Right lung (tissue), 10 donors: ENCODE data around the gene TXNL4B. TPM values are rescaled to one million over a fixed set of nuclear protein-coding genes. Genes with fewer than 3 reads are reported as not detected.

ENCODE experiments used
- DNase-seq, 2 donors: peaks; one replicate each; pipeline ENCODE4 v3.0.0-alpha.2; 2013
- long read RNA-seq, 8 donors: transcript quantifications; one replicate each; lab custom pipeline, GENCODE V29; 2026
- polyA plus RNA-seq, 5 donors: library from polyadenylated mRNA; unstranded; fragments of 120-200 nt; gene quantifications; one replicate each; pipeline versions ENCODE4 v1.2.1 to v1.2.3, GENCODE V29; 2013; ENCODE audit warnings: inconsistent platforms in 1 of 5, low replicate concordance in 1 of 5; ENCODE audit not compliant: insufficient read length in 5 of 5, insufficient read depth in 1 of 5

Gene TXNL4B
- 10 to 100 TPM; 14.0 to 22.7 (median 22.2) TPM for polyA plus RNA-seq
- long read RNA-seq, donor 1, transcript TXNL4B-201 (4 exons, 2,556 nt) = major isoform, 5 of 5 reads
- long read RNA-seq, donor 1, partial matches to known transcripts = 0 of 5 reads
- long read RNA-seq, donor 1, other reads (novel, unspliced or antisense) = 0 of 5 reads
- long read RNA-seq, donor 2, partial matches to known transcripts = 0 of 4 reads
- long read RNA-seq, donor 2, other reads (novel, unspliced or antisense) = 0 of 4 reads
- long read RNA-seq, donor 3, partial matches to known transcripts = 41 of 44 reads
- long read RNA-seq, donor 3, other reads (novel, unspliced or antisense) = 0 of 44 reads
- long read RNA-seq, donor 4, partial matches to known transcripts = 19 of 21 reads
- long read RNA-seq, donor 4, other reads (novel, unspliced or antisense) = 0 of 21 reads
- long read RNA-seq, donor 5, transcript TXNL4B-201 (4 exons, 2,556 nt) = major isoform, 7 of 8 reads
- long read RNA-seq, donor 5, partial matches to known transcripts = 0 of 8 reads
- long read RNA-seq, donor 5, other reads (novel, unspliced or antisense) = 0 of 8 reads
- long read RNA-seq, donor 6, transcript TXNL4B-201 (4 exons, 2,556 nt) = major isoform, 5 of 89 reads
- long read RNA-seq, donor 6, partial matches to known transcripts = 84 of 89 reads
- long read RNA-seq, donor 6, other reads (novel, unspliced or antisense) = 0 of 89 reads
- long read RNA-seq, donor 7, partial matches to known transcripts = 0 of 3 reads
- long read RNA-seq, donor 7, other reads (novel, unspliced or antisense) = 0 of 3 reads
- long read RNA-seq, donor 8, partial matches to known transcripts = 0 of 1 reads
- long read RNA-seq, donor 8, other reads (novel, unspliced or antisense) = 0 of 1 reads

DNA sequence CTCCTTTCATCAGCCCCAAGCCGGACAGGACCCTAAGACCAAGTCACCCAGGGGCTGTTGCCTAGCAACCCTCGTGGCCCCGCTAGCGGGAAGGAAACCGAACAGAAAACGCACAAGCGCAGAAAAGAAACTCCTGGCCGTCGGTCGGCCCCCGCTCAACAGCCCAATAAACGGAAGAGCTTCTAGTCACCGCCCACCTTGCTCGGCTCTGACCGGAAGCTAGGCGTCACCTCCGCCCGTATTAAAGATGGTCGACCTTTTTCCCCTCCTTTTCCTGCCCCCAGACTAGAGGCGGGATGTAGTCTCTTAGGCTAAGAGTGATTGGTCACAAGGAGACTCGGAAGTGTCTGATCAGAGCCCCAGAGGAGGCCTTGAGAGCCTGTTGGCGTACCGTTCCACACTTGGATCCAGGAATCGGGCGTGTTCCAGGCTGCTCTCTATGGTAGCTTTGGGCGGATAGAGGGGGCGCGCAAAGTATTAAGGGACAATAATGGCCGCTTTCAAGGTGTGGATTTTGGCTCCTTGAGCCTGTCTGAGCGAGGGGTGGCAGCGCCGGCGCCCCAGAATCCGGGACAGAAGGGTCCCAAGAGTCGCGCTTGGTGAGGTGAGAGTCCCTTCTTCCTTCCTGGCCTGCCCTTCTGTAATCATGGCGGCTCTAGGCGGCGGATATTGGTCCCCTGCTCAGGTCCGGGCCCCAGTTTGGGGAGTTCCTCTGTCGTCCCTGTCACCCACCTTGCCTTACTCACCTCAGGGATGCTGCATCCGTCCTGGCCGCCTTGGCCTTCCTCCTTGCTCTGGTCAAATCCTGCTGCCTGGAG is at the start of gene TXNL4B, which contains the start of gene DHX38:
Gene TXNL4B (minus strand): TSS at position 173 of the 818 bp plus-strand sequence. CDS start 2,871 bp downstream, outside the sequence.
Gene DHX38 (plus strand): TSS at position 400 of the 818 bp plus-strand sequence. CDS start 2,311 bp downstream, outside the sequence.
- peak; percentile 97 to 99 for DNase-seq

GRCh38 chr16:72142476-72142875 is 49.1 kb upstream of the TXNL4B start:
- DNase-seq = no peak

DNA sequence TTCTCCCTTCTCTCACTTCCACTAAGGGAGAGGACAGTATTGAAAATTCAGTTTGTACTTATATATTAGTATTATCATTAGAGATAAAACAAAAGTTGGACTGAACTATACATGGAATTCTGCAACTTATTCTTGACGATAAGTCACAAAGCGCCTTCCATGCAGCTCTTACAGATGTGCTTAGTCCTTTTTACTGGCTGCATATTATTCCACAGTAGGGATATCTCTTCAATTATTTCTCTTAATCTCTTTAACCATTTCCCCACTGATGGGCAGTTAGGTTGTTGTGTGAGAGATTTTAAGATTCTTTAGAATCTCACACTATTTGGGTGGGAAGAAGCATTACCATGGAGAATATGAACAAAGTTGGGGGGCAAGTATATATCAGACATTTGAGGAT is 46.5 kb upstream of the TXNL4B start:
- DNase-seq = no peak

- no peak for DNase-seq
These were observed 44.7 kb upstream of the TXNL4B start for GRCh38 chr16:72138064-72138572.

GRCh38 chr16:72137380-72138063 is 44.1 kb upstream of the TXNL4B start:
- no peak for DNase-seq

- DNase-seq = no peak
These were observed 41.1 kb upstream of the TXNL4B start for GRCh38 chr16:72134507-72134906.

DNA sequence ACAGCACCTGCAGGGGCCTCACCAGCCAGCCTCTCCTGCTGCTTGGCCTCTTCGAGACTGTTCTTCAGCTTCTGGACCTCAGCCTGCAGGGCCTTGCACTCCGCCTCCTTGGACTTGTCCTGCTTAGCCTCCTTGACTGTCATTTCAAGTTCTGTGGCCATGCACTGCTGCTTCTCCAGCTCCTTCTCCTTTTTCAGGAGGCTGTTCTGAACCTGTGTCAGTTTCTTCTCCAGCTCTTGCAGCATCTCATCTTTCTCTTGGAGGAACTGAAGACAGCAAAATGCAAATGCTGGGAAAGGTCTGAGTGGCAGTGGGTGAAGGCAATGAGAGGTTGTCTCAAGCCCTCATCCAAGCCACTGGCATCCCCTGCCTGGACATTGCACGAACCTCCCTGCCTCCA is 39.3 kb upstream of the TXNL4B start:
- no peak for DNase-seq

DNA sequence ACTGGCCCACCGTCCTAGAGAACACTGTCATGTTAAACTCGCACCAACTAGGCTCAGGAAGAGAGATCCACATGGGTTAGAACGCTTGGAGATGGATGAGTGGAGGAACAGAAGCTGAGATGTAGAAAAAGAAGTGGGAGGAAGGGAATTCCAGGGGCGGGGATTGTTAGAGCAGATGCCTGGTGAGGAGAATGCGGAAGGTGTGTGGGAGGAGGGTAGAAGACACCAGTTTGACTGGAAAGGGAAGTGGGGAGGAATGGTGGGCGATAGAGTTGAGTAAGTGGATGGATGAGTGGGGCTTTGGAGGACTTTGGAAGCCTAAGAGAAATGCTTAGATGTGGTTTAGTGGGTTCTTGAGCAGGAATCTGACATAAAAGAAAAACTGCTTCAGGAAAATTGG is 37.6 kb upstream of the TXNL4B start:
- no peak for DNase-seq

DNA sequence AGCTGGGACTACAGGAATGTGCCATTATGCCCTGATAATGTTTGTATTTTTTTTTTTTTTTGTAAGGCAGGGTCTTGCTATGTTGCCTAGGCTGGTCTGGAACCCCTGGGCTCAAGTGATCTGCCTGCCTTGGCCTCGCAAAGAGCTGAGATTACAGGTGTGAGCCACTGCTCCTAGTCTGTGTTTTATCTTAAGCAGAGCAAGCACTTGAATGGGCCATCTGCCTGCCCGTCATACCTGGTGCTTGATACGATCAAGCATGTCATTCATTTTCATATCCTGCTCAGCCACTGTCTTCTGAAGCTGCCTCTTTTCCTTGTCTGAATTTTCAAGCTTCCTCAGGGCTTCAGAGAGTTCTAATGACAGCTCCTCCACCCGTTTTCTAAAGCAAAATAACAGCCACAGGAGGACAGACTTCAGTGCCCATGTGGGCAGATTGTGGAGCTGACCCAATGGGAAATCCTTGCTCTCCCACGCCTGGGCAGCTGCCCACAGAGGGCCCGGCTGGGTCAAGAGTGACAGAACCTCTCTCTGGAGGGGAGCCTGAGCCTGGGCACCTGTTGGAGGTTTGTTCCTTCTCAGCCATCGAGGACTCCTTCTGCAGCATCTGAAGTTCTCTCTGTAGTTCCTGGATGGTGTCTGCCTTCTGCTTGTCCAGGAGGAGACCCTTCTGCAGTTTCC is 36.7 kb upstream of the TXNL4B start:
- no peak for DNase-seq

DNA sequence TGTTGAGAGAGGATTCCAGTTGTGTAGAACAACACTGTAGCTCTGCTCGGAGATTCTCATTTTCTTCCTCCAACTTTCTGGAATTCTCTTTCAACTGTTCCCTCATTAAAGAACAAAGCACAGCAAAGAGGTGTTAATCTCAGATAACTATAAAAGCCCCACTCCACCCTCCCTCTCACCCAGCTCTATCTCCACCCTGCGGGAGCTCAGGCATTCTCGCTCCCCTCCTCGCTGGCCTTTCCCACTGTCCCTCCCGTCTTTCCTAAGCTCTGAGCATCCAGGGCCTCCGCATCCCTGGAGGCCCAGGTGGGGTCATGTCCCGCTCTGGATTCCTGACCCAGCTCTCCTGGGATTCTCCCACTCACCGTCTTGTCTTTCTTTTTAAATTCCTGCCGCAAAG is 35.3 kb upstream of the TXNL4B start:
- DNase-seq = no peak

GRCh38 chr16:72126429-72126765 is 33.0 kb upstream of the TXNL4B start:
- no peak for DNase-seq

DNA sequence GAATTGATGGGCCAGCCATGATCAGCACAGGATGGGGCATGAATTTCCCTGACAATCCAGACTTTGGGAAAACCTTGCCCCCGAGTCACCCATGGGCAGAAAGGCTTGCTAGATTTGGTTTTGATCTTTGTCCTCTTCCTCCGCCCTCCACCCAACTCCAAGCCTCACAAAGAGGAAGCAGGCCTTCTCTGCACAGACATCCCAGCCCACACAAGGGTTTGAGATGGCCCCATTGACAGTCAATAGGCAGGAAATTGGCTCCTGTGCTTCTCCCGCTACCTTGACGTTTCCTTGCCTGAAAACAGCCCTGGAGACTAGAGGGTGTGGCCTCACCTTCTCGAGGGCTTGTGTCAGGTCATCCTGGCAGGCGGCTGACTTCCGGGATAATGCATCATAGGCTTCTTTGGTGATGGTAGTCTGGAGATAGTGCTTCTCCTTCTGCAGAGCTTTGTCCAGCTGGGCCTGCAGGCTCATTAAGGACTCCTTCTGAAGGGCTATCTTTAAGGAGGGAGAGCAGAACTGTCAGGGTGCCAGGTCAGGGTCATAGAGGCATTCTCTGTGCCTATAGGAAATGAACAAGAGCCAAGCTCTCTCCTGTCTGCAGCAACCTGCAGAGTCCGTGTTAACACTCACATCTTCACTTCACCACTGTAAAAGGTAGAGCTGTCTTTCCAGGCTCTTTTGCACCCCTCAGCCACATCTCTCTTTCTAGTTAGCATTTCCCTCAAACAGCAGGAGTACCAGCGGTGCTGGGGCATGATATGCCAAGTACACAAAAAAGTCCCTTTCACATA is 32.4 kb upstream of the TXNL4B start:
- no peak for DNase-seq

DNA sequence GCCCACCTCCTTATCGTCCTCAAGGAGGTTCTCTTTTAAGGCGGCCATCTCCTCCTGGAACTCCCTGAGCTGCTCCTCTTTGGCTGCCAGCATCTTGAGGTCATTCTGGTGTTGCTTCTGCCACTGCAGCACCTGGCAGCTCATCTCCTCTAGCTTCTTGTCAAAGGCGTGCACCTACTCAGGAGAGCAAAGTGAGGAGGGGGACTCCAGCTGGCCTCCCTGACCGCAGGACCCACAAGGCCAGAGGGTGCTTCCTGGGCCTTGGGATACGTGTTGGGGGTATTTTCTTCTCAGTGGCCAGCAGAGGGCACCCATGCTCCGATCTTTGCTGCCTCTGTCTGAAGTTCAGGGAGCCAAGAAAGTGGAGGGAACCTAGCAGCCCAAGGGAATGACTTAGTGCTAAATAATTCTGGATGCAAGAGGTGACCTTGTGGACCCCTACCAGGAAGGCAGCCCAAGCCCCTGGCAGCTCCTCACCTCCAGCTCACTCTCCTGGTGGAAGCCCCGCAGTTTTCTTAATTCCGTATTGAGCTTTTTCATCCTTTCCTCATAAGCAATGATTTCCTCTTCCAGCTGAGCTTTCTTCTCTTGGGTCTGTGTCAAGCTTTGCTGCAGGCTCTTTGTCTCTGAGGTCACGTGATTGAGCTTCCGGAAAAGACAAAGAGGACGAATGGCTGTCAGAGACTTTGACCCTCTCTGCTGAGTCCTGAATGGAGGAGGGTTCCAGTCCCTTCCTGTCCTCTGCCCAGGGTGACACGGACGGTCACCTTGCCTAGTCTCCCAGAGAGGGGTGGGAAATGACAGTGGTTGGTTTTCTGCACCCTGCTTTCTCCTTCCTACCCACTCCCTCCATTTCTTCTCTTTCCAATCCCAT is 31.6 kb upstream of the TXNL4B start:
- DNase-seq = peak; percentile 62 to 75

- DNase-seq = no peak
These were observed 30.7 kb upstream of the TXNL4B start for GRCh38 chr16:72124148-72124547.

DNA sequence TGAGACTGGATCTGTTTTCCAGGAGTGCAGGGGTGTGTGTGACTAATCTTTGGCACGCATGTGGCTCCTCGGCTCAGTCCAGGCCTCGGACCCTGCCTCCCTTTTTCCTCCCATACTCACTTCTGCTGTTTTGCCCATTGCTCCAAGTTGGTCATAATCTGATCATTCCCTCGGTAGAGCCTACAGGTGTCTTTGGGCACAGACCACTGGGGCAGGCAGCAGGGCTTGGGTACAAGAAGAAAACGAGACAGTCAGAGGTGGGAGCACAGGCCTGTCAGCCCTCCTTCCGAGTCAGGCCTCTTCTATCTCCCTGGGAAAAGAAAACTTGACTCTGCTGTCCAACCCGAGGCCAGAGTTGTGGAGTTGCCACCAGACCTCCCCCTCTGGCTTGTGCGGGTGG is 30.0 kb upstream of the TXNL4B start:
- DNase-seq = no peak

DNA sequence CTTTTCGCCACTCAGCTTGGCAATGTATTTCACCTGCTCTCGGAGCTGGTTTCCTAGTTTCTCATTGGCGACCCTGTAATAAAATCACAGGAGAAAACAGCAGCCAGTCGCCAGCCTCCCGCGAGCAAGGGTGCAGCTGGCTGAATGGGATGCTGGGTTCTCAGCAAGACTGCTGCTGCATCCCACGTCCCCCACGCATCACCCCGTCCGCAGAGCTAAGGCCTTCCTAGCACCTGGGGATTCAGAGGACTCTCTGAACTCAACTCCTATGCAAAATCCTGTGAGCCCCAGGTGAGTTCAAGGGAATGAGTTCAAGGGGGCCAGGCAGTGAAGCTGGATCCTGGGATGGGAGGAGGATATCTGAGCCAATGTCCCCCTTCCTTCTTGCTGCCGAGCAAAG is 29.5 kb upstream of the TXNL4B start:
- no peak for DNase-seq

GRCh38 chr16:72122308-72122707 is 28.9 kb upstream of the TXNL4B start:
- no peak for DNase-seq

DNA sequence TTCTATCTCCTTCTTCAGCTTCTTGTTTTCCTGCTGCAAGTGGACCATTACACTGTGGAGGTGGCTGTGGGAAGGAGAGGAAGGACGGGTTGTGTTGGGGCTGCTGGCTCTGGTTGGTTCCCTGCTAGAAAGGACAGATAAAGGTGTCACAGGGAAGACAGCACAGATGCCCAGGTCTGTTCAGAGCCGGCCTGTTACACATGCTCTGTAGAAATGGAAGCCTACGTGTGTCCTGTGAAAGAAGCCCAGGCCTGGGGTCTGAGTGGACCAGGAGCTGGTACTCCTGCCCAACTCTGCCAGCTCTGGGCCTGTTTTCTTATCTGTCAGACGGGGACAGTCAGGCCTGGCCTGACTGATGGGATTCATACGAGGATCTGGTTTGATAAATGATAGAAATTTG is 26.6 kb upstream of the TXNL4B start:
- DNase-seq = no peak

GRCh38 chr16:72113616-72113945 is 20.2 kb upstream of the TXNL4B start:
- no peak for DNase-seq
